Muscle of leg (tissue), 11 donors: ENCODE data around the gene ASIP. TPM values are rescaled to one million over a fixed set of nuclear protein-coding genes. Genes with fewer than 3 reads are reported as not detected.
"Not testable (repeated sequence)": the region's sequence is repeated elsewhere in the genome, so short reads cannot be mapped to it uniquely, and the experiment has no call there.

Experiments used
- DNase-seq: peaks from one replicate; pipeline ENCODE4 v3.0.0; 2013
- H3K27ac ChIP-seq: one replicate; pipeline ENCODE4 v1.5.1; 2013; ENCODE audit warnings: mild to moderate bottlenecking, low read length, control low read depth
- H3K27me3 ChIP-seq: one replicate; pipeline ENCODE4 v1.6.1; 2013; ENCODE audit warnings: low read length; ENCODE audit not compliant: control insufficient read depth, insufficient read depth
- H3K36me3 ChIP-seq: one replicate; pipeline ENCODE4 v1.6.1; 2013; ENCODE audit warnings: low read length; ENCODE audit not compliant: control insufficient read depth, insufficient read depth
- H3K4me1 ChIP-seq: one replicate; pipeline ENCODE4 v1.6.1; 2013; ENCODE audit warnings: low read length; ENCODE audit not compliant: control insufficient read depth, insufficient read depth
- H3K4me3 ChIP-seq: one replicate; pipeline ENCODE4 v1.5.1; 2013; ENCODE audit warnings: low read length, control low read depth
- H3K9me3 ChIP-seq: replicated peaks from 2 replicates; pipeline ENCODE4 v1.6.1; 2013; ENCODE audit warnings: low read depth, low read length; ENCODE audit not compliant: control insufficient read depth
- WGBS: methylation state at CpG from one replicate; pipeline ENCODE4 v1.1.5; 2013; ENCODE audit warnings: missing lambda C conversion rate; ENCODE audit not compliant: insufficient coverage; 5-methylcytosine and 5-hydroxymethylcytosine counted together
- polyA plus RNA-seq, 8 donors: library from polyadenylated mRNA; unstranded; fragments of 120-200 nt; gene quantifications; one replicate each; pipeline versions ENCODE4 v1.2.1 to v1.2.3, GENCODE V29; 2013; ENCODE audit warnings: inconsistent platforms in 1 of 8, low replicate concordance in 1 of 8; ENCODE audit not compliant: insufficient read length in 8 of 8, insufficient read depth in 1 of 8
- total RNA-seq: library from RNA; stranded (reverse); fragments of 120-200 nt; gene quantifications from one replicate; pipeline ENCODE4 v1.2.4, GENCODE V29; 2013

The ASIP gene
- total and polyA plus RNA-seq, 9 donors: 0.27 to 1.8 (median 0.36) TPM; not detected in 2

DNA sequence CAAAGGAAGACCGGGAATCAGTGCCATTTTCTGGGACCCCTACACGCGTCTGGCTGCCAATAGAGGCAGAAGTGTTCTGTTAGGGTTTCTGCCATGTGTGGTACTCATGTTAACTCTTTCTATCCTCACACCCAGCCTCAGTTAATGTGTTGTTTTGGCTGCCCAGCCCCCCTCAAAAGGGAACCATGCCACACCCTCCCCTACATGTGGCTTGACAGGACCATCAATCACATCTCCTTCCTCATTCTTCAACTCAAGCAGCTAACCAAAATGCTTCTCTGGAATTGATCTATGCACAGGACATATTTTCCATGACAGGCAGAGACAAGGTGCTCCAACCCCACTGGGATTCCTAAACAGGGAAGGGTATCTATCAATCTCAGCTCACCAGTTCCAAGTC, 40.0 kb downstream of the ASIP start:
- Histone ChIP-seq H3K27me3 (no peaks in the 10 kb centered on the region), H3K4me1 (no peaks in the 10 kb centered on the region), H3K27ac (no peak overlapping the region), H3K4me3 (no peak overlapping the region), H3K36me3 (peaks cover 77% of the 10 kb centered on the region), H3K9me3 (no peaks in the 10 kb centered on the region)
- no CpG with 5 or more reads among the region's 3 CpGs for WGBS
- no peak for DNase-seq

GRCh38 chr20:34282041-34282440, 40.8 kb downstream of the ASIP start:
- peaks cover 72% of the 10 kb centered on the region for H3K36me3 ChIP-seq
- no peak overlapping the region for H3K27ac ChIP-seq
- H3K4me1 ChIP-seq: no peaks in the 10 kb centered on the region
- no peaks in the 10 kb centered on the region for H3K9me3 ChIP-seq
- WGBS: 100% methylated on average over 1 of the region's 4 CpGs
- H3K4me3 ChIP-seq: no peak overlapping the region
- no peaks in the 10 kb centered on the region for H3K27me3 ChIP-seq
- no peak for DNase-seq

GRCh38 chr20:34283844-34284243, 42.6 kb downstream of the ASIP start:
- H3K36me3 ChIP-seq: peaks cover 69% of the 10 kb centered on the region
- WGBS: no CpG with 5 or more reads among the region's 1 CpG

GRCh38 chr20:34285450-34285849, 44.2 kb downstream of the ASIP start:
- 91% methylated on average over 12 of the region's 16 CpGs for WGBS
- Histone ChIP-seq H3K9me3 (no peaks in the 10 kb centered on the region), H3K27ac (no peak overlapping the region), H3K27me3 (no peaks in the 10 kb centered on the region), H3K4me3 (no peak overlapping the region), H3K4me1 (no peaks in the 10 kb centered on the region), H3K36me3 (peaks cover 64% of the 10 kb centered on the region)
- DNase-seq: no peak

More at GRCh38 chr20:34283844-34284243, 42.6 kb downstream of the ASIP start:
- Histone ChIP-seq H3K9me3 (no peaks in the 10 kb centered on the region), H3K4me1 (no peaks in the 10 kb centered on the region), H3K27ac (no peak overlapping the region), H3K4me3 (no peak overlapping the region), H3K27me3 (no peaks in the 10 kb centered on the region)
- no peak for DNase-seq

DNA sequence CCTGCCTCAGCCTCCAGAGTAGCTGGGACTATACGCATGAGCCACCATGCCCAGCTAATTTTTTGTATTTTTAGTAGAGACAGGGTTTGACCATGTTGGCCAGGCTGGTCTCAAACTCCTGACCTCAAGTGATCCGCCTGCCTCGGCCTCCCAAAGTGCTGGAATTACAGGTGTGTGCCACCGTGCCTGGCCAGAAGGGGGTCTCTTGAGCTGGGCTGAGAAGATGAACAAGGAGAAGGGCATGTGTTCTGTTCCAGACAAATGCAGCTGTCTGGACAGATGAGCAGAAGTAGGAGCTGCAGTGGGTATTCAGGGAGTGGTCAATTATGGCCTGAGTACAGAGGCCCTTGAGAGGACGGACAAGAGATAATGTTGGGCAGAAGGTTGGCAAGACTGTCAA, 46.3 kb downstream of the ASIP start:
- H3K4me1 ChIP-seq, DNase-seq, H3K27ac ChIP-seq, H3K4me3 ChIP-seq, H3K27me3 ChIP-seq, H3K9me3 ChIP-seq: not testable (repeated sequence)
- WGBS: 95% methylated on average over 4 of the region's 5 CpGs
- H3K36me3 ChIP-seq: peaks cover 65% of the 10 kb centered on the region

GRCh38 chr20:34290471-34290870, 49.2 kb downstream of the ASIP start:
- DNase-seq: no peak
- WGBS: 99% methylated on average over 8 of the region's 11 CpGs
- no peak overlapping the region for H3K27ac ChIP-seq
- H3K4me3 ChIP-seq: no peak overlapping the region
- peaks cover 70% of the 10 kb centered on the region for H3K36me3 ChIP-seq
- H3K4me1 ChIP-seq: no peaks in the 10 kb centered on the region
- H3K9me3 ChIP-seq: no peaks in the 10 kb centered on the region
- no peaks in the 10 kb centered on the region for H3K27me3 ChIP-seq

DNA sequence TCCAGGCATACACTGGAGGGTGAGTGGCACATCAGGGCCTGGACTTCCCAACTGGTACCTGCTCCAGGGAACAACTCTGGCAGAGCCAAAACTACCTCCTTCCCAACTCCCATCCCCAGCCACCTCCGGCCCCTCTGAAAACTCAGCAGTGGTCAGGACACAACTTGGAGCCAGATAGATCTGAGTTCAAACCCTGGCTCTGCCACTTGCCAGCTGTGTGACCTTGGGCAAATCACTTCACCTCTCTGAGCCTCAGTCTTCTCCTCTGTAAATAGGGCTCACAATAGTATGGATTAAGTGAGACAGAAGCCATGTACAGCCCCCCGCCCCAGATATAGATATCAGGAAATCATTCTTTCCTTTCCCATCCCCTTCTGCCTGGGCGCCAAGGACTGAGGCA, 51.3 kb downstream of the ASIP start:
- WGBS: 100% methylated on average over 1 of the region's 3 CpGs
- no peak for DNase-seq
- H3K4me3 ChIP-seq: no peak overlapping the region
- no peaks in the 10 kb centered on the region for H3K4me1 ChIP-seq
- H3K27me3 ChIP-seq: no peaks in the 10 kb centered on the region
- H3K27ac ChIP-seq: no peak overlapping the region
- H3K9me3 ChIP-seq: no peaks in the 10 kb centered on the region
- peaks cover 64% of the 10 kb centered on the region for H3K36me3 ChIP-seq

- no peaks in the 10 kb centered on the region for H3K27me3 ChIP-seq
- no peaks in the 10 kb centered on the region for H3K4me1 ChIP-seq
- 100% methylated on average over 3 of the region's 5 CpGs for WGBS
- peaks cover 58% of the 10 kb centered on the region for H3K36me3 ChIP-seq
- no peak overlapping the region for H3K4me3 ChIP-seq
- no peaks in the 10 kb centered on the region for H3K9me3 ChIP-seq
- H3K27ac ChIP-seq: no peak overlapping the region
- DNase-seq: no peak
Observed at GRCh38 chr20:34293119-34293518, 51.9 kb downstream of the ASIP start.

DNA sequence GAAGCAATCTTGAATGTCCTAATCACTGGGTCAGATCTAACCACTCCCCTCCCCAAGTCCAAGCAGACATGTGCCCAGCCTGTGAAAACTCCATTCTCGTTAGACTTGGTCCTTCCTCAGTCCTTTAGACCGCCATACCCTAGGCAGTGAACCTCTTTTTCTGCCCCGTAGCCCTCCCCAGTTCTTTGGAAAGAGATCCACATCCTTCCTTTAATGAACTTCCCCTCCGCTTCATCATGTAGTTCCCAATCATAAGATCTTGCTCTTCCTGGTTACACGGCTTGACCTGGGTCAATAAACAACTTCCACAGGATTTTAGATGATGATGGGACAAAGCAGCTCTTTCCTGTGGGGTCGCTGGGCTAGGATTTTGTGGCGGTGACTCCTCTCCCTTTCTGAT, 52.4 kb downstream of the ASIP start:
- WGBS: 71% methylated on average over 4 of the region's 7 CpGs
- H3K36me3 ChIP-seq: peaks cover 55% of the 10 kb centered on the region

DNA sequence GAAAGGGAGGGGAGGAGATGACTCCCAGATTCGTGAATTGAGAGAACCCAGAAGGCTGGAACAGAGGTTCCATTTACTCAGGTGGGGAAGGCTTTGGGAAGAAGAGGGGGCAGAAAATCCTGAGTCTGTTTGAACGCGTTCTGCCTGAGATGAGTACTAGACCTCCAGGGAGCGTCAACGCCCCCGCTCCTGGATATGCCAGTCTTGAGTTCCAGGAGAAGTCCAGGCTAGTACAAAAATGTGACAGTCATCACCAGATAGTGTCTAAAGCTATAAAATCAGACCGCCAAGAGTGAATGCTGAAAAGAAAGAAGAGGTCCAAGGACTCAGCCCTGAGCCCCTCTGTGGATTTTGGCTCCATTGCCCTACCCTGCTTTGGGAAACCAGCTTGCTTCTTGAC, 53.3 kb downstream of the ASIP start:
- H3K27me3 ChIP-seq: no peaks in the 10 kb centered on the region
- H3K4me1 ChIP-seq: no peaks in the 10 kb centered on the region
- H3K9me3 ChIP-seq: no peaks in the 10 kb centered on the region
- H3K36me3 ChIP-seq: peaks cover 59% of the 10 kb centered on the region
- H3K4me3 ChIP-seq: no peak overlapping the region
- WGBS: 78% methylated on average over 6 of the region's 7 CpGs
- no peak for DNase-seq
- H3K27ac ChIP-seq: no peak overlapping the region

More for the DNA sequence above, 52.4 kb downstream of the ASIP start:
- Histone ChIP-seq H3K4me3 (no peak overlapping the region), H3K9me3 (no peaks in the 10 kb centered on the region), H3K4me1 (no peaks in the 10 kb centered on the region), H3K27me3 (no peaks in the 10 kb centered on the region), H3K27ac (no peak overlapping the region)
- DNase-seq: peak; percentile 14

DNA sequence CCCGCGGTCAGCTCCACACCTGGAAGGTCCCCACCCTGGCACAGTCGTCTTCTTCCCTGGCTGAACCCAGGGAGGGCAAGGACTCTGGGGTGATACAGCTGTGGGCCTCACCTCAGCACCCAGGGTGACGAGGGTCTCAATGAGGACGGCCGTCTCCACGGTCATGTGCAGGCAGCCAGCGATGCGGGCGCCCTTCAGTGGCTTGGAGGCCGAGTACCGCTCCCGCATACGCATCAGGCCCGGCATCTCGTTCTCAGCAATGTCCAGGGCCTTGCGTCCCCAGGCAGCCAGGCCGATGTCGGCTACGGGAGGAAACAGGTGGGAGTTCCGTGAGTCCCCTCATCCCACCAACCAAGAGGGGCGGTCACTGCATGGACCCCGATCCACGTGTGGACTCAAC, 54.1 kb downstream of the ASIP start:
- Histone ChIP-seq H3K9me3 (no peaks in the 10 kb centered on the region), H3K27ac (no peak overlapping the region), H3K36me3 (peaks cover 55% of the 10 kb centered on the region), H3K27me3 (no peaks in the 10 kb centered on the region), H3K4me3 (no peak overlapping the region), H3K4me1 (peaks cover 1% of the 10 kb centered on the region)
- no peak for DNase-seq
- 95% methylated on average over 24 of the region's 24 CpGs for WGBS
